ENCODE data around the gene ADAMTSL3.
A peak's percentile ranks its signal among the peaks of the same experiment; 100 is the strongest.
"Not testable (repeated sequence)": the region's sequence is repeated elsewhere in the genome, so short reads cannot be mapped to it uniquely, and the experiment has no call there.

The ADAMTSL3 gene

GRCh38 chr15:83753872-83754493 lies 100.1 kb downstream of the ADAMTSL3 start:
- TF ChIP-seq ZFX (IDR thresholded peaks at IDR 0.05; ENCODE audit: borderline replicate concordance) = no peak
- TF ChIP-seq CTCF (IDR thresholded peaks at IDR 0.05) = no peak

GRCh38 chr15:83757291-83757690 lies 103.4 kb downstream of the ADAMTSL3 start:
- not testable (repeated sequence) for H3K27ac ChIP-seq

More at GRCh38 chr15:83753872-83754493, 100.1 kb downstream of the ADAMTSL3 start:
- H3K27ac ChIP-seq = no peak overlapping the region

- TF ChIP-seq CTCF (IDR thresholded peaks at IDR 0.05) (peak; percentile 26), ZFX (IDR thresholded peaks at IDR 0.05; ENCODE audit: borderline replicate concordance) (no peak)
- H3K27ac ChIP-seq = no peak overlapping the region
These were observed 108.4 kb downstream of the ADAMTSL3 start for GRCh38 chr15:83762367-83762766.

GRCh38 chr15:83764201-83764838 lies 110.4 kb downstream of the ADAMTSL3 start:
- no peak for TF ChIP-seq ZFX (IDR thresholded peaks at IDR 0.05; ENCODE audit: borderline replicate concordance)
- TF ChIP-seq CTCF (IDR thresholded peaks at IDR 0.05) = no peak
- H3K27ac ChIP-seq = no peak overlapping the region

- TF ChIP-seq ZFX (IDR thresholded peaks at IDR 0.05; ENCODE audit: borderline replicate concordance) (no peak), CTCF (IDR thresholded peaks at IDR 0.05) (no peak)
These were observed 112.4 kb downstream of the ADAMTSL3 start for GRCh38 chr15:83766339-83766738.

GRCh38 chr15:83767741-83768140 lies 113.8 kb downstream of the ADAMTSL3 start:
- no peak for TF ChIP-seq ZFX (IDR thresholded peaks at IDR 0.05; ENCODE audit: borderline replicate concordance)
- no peak for TF ChIP-seq CTCF (IDR thresholded peaks at IDR 0.05)
- no peak overlapping the region for H3K27ac ChIP-seq

More at GRCh38 chr15:83766339-83766738, 112.4 kb downstream of the ADAMTSL3 start:
- no peak overlapping the region for H3K27ac ChIP-seq

- no peak for TF ChIP-seq CTCF (IDR thresholded peaks at IDR 0.05)
- TF ChIP-seq ZFX (IDR thresholded peaks at IDR 0.05; ENCODE audit: borderline replicate concordance) = no peak
- no peak overlapping the region for H3K27ac ChIP-seq
These were observed 115.6 kb downstream of the ADAMTSL3 start for GRCh38 chr15:83769411-83769999.
